Right atrium auricular region (tissue), 2 donors: ENCODE measurements around the gene ACSL3. TPM values are rescaled to one million over a fixed set of nuclear protein-coding genes. Genes with fewer than 3 reads are reported as not detected.

Source experiments
- DNase-seq: peaks from one replicate; pipeline ENCODE4 v3.0.0-alpha.2; 2019; ENCODE audit warnings: low spot score
- H3K27ac ChIP-seq, 2 donors: fragments of 200-600 bp; sonication (generic); 1 replicate in 1 of 2; 2 replicates in 1 of 2; pipeline ENCODE4 v1.5.1; 2016 to 2019
- H3K27me3 ChIP-seq, 2 donors: fragments of 200-600 bp; sonication (generic); one replicate each; pipeline versions ENCODE4 v1.5.1 to v1.6.0; 2017 to 2019
- H3K36me3 ChIP-seq: fragments of 200-600 bp; sonication (generic); one replicate; pipeline ENCODE4 v1.5.1; 2016
- H3K4me1 ChIP-seq, 2 donors: fragments of 200-600 bp; sonication (generic); one replicate each; pipeline versions ENCODE4 v1.5.1 to v1.6.0; 2017 to 2019
- H3K4me3 ChIP-seq, 2 donors: fragments of 200-600 bp; sonication (generic); 1 replicate in 1 of 2; 2 replicates in 1 of 2; pipeline ENCODE4 v1.5.1; 2017 to 2019; ENCODE audit warnings: mild to moderate bottlenecking in 1 of 2, moderate library complexity in 1 of 2
- H3K9me3 ChIP-seq, 2 donors: fragments of 200-600 bp; sonication (generic); one replicate each; pipeline ENCODE4 v1.5.1; 2019
- total RNA-seq, 2 donors: library from RNA; depleted of rRNA; stranded (reverse); fragments of >200 nt; gene quantifications; one replicate each; pipeline ENCODE4 v1.1.0, GENCODE V29; 2016
- TF ChIP-seq, protein P1 (sequence below), 2 donors: fragments of 200-600 bp; sonication (generic); IDR thresholded peaks; one replicate each; pipeline ENCODE4 v1.5.1; 2019; ENCODE audit warnings: antibody characterized with exemption in 2 of 2

Gene ACSL3
- total RNA-seq, 2 donors from 2014 or later = 29.0 to 35.7 TPM

DNA sequence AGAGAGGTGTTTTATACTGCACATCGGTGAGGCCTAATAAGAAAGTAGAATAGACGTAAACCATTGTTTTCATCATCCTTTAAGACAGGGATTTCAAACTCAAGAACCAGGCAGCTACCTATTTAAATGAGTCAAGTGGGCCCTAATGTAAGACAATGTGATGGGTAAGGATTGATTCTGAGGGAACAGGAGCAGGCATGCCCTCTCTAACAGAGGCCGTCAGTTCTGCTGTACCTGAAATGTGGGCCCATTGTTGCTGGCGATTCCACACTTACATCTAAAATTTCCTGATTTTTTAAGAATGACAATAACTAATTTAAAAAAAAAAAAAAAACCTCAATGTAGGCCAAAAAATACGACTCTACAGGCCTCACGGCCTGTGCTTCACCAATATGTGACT, 67.5 kb downstream of the ACSL3 start:
- Histone ChIP-seq H3K4me1 (no peaks in the 10 kb centered on the region), H3K9me3 (no peaks in the 10 kb centered on the region), H3K27ac (no peak overlapping the region), H3K27me3 (no peaks in the 10 kb centered on the region), H3K4me3 (no peak overlapping the region), H3K36me3 (peaks cover 25% of the 10 kb centered on the region)
- TF ChIP-seq, protein P1, sequence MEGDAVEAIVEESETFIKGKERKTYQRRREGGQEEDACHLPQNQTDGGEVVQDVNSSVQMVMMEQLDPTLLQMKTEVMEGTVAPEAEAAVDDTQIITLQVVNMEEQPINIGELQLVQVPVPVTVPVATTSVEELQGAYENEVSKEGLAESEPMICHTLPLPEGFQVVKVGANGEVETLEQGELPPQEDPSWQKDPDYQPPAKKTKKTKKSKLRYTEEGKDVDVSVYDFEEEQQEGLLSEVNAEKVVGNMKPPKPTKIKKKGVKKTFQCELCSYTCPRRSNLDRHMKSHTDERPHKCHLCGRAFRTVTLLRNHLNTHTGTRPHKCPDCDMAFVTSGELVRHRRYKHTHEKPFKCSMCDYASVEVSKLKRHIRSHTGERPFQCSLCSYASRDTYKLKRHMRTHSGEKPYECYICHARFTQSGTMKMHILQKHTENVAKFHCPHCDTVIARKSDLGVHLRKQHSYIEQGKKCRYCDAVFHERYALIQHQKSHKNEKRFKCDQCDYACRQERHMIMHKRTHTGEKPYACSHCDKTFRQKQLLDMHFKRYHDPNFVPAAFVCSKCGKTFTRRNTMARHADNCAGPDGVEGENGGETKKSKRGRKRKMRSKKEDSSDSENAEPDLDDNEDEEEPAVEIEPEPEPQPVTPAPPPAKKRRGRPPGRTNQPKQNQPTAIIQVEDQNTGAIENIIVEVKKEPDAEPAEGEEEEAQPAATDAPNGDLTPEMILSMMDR (IDR thresholded peaks at IDR 0.05) = no peak
- DNase-seq = no peak

DNA sequence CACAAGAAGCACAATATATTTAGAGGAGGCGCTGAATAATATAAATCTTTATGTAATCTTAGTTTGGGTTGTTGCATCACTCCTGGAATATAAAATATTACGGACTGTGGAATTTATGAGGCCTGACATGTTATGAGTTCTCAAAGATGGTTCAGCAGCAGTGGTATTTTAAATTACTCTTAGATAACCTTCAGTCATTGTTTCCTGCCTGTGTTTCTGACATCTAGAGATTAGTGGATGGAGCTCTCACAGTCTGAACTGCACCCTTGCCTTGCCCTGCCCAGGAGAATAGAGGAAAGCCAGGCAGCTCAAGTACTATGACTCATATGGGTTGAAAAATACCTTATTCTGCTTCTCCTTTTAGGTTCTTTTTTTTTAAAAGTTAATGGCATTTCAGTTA, 70.0 kb downstream of the ACSL3 start:
- TF ChIP-seq, protein P1 (IDR thresholded peaks at IDR 0.05) = no peak
- H3K27me3 ChIP-seq = no peaks in the 10 kb centered on the region
- peaks cover 46% of the 10 kb centered on the region for H3K36me3 ChIP-seq
- no peak overlapping the region for H3K27ac ChIP-seq
- no peak overlapping the region for H3K4me3 ChIP-seq
- H3K4me1 ChIP-seq = no peaks in the 10 kb centered on the region
- DNase-seq = no peak
- H3K9me3 ChIP-seq = no peaks in the 10 kb centered on the region

DNA sequence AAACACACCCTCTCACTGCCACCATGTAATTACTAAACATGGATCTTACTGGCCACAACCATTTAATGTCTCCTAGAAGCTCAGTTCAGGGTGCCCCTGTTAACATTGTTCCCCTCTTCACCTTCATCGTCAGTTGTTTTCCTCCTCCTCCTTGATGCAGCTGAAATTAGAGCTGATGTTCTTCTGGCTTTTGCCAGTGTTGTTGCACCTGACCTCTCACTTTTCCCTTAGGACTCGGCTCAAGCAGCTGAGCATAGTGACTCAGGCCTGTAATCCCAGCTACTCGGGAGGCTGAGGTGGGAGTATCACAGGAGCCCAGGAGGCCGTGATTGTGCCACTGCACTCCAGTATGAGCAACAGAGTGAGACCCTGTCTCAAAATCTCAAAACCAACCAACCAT, 70.8 kb downstream of the ACSL3 start:
- no peaks in the 10 kb centered on the region for H3K27me3 ChIP-seq
- peaks cover 53% of the 10 kb centered on the region for H3K36me3 ChIP-seq
- no peak for DNase-seq
- no peaks in the 10 kb centered on the region for H3K9me3 ChIP-seq
- no peak overlapping the region for H3K4me3 ChIP-seq
- no peak overlapping the region for H3K27ac ChIP-seq
- TF ChIP-seq, protein P1 (IDR thresholded peaks at IDR 0.05) = no peak
- no peaks in the 10 kb centered on the region for H3K4me1 ChIP-seq

DNA sequence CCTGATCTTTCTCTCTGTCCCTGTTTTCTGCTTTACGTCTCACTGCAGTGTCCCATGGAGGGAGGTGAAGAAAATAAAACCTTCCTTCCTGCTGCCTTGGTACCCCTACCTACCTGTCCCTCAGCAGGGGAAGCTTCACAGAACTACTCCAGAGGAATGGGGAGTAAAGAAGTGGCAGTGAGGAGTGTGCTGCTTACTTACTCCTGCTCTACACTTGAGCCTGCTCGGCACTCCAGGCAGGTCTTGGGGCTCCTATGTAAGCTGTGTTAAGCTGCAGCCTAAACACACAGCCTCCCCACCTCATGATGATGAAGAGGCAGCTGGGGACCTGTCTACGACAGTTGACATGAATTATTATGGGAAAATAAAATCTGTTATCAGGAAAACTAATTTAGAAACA, 72.6 kb downstream of the ACSL3 start:
- TF ChIP-seq, protein P1 (IDR thresholded peaks at IDR 0.05) = no peak
- Histone ChIP-seq H3K9me3 (peaks cover 0 to 14% of the 10 kb centered on the region in 2 donors), H3K4me3 (no peak overlapping the region), H3K27me3 (no peaks in the 10 kb centered on the region), H3K27ac (no peak overlapping the region), H3K4me1 (no peaks in the 10 kb centered on the region), H3K36me3 (peaks cover 59% of the 10 kb centered on the region)
- DNase-seq = no peak

DNA sequence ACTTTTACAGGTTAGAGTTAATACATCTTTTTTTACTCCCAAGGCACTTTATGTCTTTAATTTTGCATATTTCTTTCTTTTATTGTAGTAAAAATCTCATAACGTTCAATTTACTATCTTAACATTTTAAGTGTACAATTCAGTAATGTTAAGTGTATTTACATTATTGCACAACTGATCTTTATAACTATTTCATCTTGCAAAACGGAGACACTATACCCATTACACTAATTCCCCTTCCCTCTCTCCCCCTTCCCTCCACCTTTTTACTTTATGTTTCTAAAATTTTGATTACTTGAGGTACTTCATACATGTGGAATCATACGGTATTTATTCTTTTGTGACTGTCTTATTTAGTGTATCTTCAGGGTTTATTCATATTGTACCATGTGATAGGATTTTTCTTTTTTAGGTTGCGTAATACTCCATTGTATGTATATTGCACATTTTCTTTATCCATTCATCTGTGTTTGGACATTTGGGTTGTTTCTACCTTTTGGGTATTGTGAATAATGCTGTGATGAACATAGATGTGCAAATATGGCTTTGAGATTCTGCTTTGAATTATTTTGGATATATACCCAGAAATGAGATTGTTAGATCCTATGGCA, 75.0 kb downstream of the ACSL3 start:
- TF ChIP-seq, protein P1 (IDR thresholded peaks at IDR 0.05) = no peak
- H3K9me3 ChIP-seq = peaks cover 0 to 22% of the 10 kb centered on the region in 2 donors
- H3K27me3 ChIP-seq = no peaks in the 10 kb centered on the region
- no peak overlapping the region for H3K4me3 ChIP-seq
- H3K4me1 ChIP-seq = no peaks in the 10 kb centered on the region
- no peak for DNase-seq
- H3K36me3 ChIP-seq = peaks cover 55% of the 10 kb centered on the region
- no peak overlapping the region for H3K27ac ChIP-seq

DNA sequence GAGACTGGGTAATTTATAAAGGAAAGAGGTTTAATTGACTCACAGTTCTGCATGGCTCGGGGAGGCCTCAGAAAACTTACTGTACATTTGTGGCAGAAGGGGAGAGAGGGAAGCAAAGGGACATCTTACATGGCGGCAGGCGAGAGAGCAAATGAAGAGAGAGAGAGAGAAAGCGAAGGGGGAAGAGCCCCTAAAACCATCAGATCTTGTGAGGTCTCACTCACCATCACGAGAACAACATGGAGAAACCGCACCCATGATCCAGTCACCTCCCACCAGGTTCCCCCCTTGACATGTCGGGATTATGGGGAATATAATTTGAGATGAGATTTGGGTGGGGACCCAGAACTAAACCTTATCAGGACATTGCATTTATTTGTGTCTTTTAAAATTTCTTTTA, 75.9 kb downstream of the ACSL3 start:
- no peak for DNase-seq
- Histone ChIP-seq H3K27ac (no peak overlapping the region), H3K4me1 (no peaks in the 10 kb centered on the region), H3K4me3 (no peak overlapping the region), H3K36me3 (peaks cover 54% of the 10 kb centered on the region), H3K9me3 (peaks cover 0 to 22% of the 10 kb centered on the region in 2 donors), H3K27me3 (no peaks in the 10 kb centered on the region)
- TF ChIP-seq, protein P1 (IDR thresholded peaks at IDR 0.05) = no peak
